ENCODE data around the gene ABITRAM. TPM values are rescaled to one million over a fixed set of nuclear protein-coding genes. Genes with fewer than 3 reads are reported as not detected.
"Not testable (repeated sequence)": the region's sequence is repeated elsewhere in the genome, so short reads cannot be mapped to it uniquely, and the experiment has no call there.

The ABITRAM gene
- 6.3 TPM for total RNA-seq
- polyA plus RNA-seq (ENCODE audit: insufficient read depth in 1 of 8, insufficient read length in 8 of 8, low replicate concordance in 1 of 8): 10 to 100 TPM in 7 of 8 donors, 1 to 10 TPM in 1; 9.1 to 13.4 (median 12.5) TPM
- long read RNA-seq, donor 1, partial matches to known transcripts: 0 of 3 reads
- long read RNA-seq, donor 1, other reads (novel, unspliced or antisense): 0 of 3 reads
- long read RNA-seq, donor 2: 0 reads
- long read RNA-seq, donor 3, partial matches to known transcripts: 16 of 28 reads
- long read RNA-seq, donor 3, other reads (novel, unspliced or antisense): 7 of 28 reads
- long read RNA-seq, donor 4, partial matches to known transcripts: 13 of 16 reads
- long read RNA-seq, donor 4, other reads (novel, unspliced or antisense): 0 of 16 reads
- long read RNA-seq, donor 5, transcript FAM206A-201 (6 exons, 2,134 nt): major isoform, 7 of 140 reads
- long read RNA-seq, donor 5, partial matches to known transcripts: 118 of 140 reads
- long read RNA-seq, donor 5, other reads (novel, unspliced or antisense): 14 of 140 reads
- long read RNA-seq, donor 6, transcript FAM206A-201 (6 exons, 2,134 nt): major isoform, 10 of 64 reads
- long read RNA-seq, donor 6, partial matches to known transcripts: 38 of 64 reads
- long read RNA-seq, donor 6, other reads (novel, unspliced or antisense): 10 of 64 reads
- long read RNA-seq, donor 7, partial matches to known transcripts: 0 of 3 reads
- long read RNA-seq, donor 7, other reads (novel, unspliced or antisense): 0 of 3 reads
- long read RNA-seq, donor 8, partial matches to known transcripts: 0 of 3 reads
- long read RNA-seq, donor 8, other reads (novel, unspliced or antisense): 0 of 3 reads
- long read RNA-seq, donor 9, partial matches to known transcripts: 53 of 53 reads
- long read RNA-seq, donor 9, other reads (novel, unspliced or antisense): 0 of 53 reads
- long read RNA-seq, donor 10, transcript FAM206A-201 (6 exons, 2,134 nt): major isoform, 13 of 73 reads
- long read RNA-seq, donor 10, partial matches to known transcripts: 34 of 73 reads
- long read RNA-seq, donor 10, other reads (novel, unspliced or antisense): 26 of 73 reads
- long read RNA-seq, donor 11, partial matches to known transcripts: 40 of 49 reads
- long read RNA-seq, donor 11, other reads (novel, unspliced or antisense): 8 of 49 reads

GRCh38 chr9:108934323-108934893, at the start of gene ABITRAM:
Gene ABITRAM (plus strand): TSS chr9:108934400. CDS start chr9:108934487, 87 bp downstream.
- peaks cover 13% of the 10 kb centered on the region for H3K4me1 ChIP-seq (ENCODE audit: control insufficient read depth, insufficient read depth, low read length)
- H3K27ac ChIP-seq (ENCODE audit: low read length): peak within 1 kb of the TSS; percentile 88
- 0% methylated on average over 41 of the region's 47 CpGs for WGBS (ENCODE audit: insufficient coverage)
- no peaks in the 10 kb centered on the region for H3K9me3 ChIP-seq (replicated peaks; ENCODE audit: control insufficient read depth, low read depth, low read length)
- H3K36me3 ChIP-seq (ENCODE audit: control insufficient read depth, insufficient read depth, low read length): peaks cover 3% of the 10 kb centered on the region
- H3K27me3 ChIP-seq (ENCODE audit: control insufficient read depth, insufficient read depth, low read length): peaks cover 3% of the 10 kb centered on the region
- peak; percentile 94 for DNase-seq
- H3K4me3 ChIP-seq (ENCODE audit: low read length): peak within 1 kb of the TSS; percentile 97

- no peak for DNase-seq
- Histone ChIP-seq H3K4me1 (ENCODE audit: control insufficient read depth, insufficient read depth, low read length) (no peaks in the 10 kb centered on the region), H3K27me3 (ENCODE audit: control insufficient read depth, insufficient read depth, low read length) (no peaks in the 10 kb centered on the region), H3K9me3 (replicated peaks; ENCODE audit: control insufficient read depth, low read depth, low read length) (no peaks in the 10 kb centered on the region), H3K36me3 (ENCODE audit: control insufficient read depth, insufficient read depth, low read length) (peaks cover 44% of the 10 kb centered on the region), H3K27ac (ENCODE audit: low read length) (no peak overlapping the region), H3K4me3 (ENCODE audit: low read length) (no peak overlapping the region)
- WGBS (ENCODE audit: insufficient coverage): no CpG with 5 or more reads among the region's 3 CpGs
These were observed 49.5 kb upstream of the ABITRAM start for GRCh38 chr9:108884701-108885100.

- H3K27ac ChIP-seq (ENCODE audit: low read length): no peak overlapping the region
- no peaks in the 10 kb centered on the region for H3K27me3 ChIP-seq (ENCODE audit: control insufficient read depth, insufficient read depth, low read length)
- no CpG with 5 or more reads among the region's 1 CpG for WGBS (ENCODE audit: insufficient coverage)
- peaks cover 43% of the 10 kb centered on the region for H3K36me3 ChIP-seq (ENCODE audit: control insufficient read depth, insufficient read depth, low read length)
- H3K4me1 ChIP-seq (ENCODE audit: control insufficient read depth, insufficient read depth, low read length): no peaks in the 10 kb centered on the region
- no peak overlapping the region for H3K4me3 ChIP-seq (ENCODE audit: low read length)
- H3K9me3 ChIP-seq (replicated peaks; ENCODE audit: control insufficient read depth, low read depth, low read length): no peaks in the 10 kb centered on the region
- DNase-seq: peak; percentile 12
These were observed 48.4 kb upstream of the ABITRAM start for GRCh38 chr9:108885643-108886348.

GRCh38 chr9:108886594-108887271, 47.5 kb upstream of the ABITRAM start:
- not testable (repeated sequence) for H3K9me3 ChIP-seq (replicated peaks; ENCODE audit: control insufficient read depth, low read depth, low read length); H3K4me1 ChIP-seq (ENCODE audit: control insufficient read depth, insufficient read depth, low read length); H3K27me3 ChIP-seq (ENCODE audit: control insufficient read depth, insufficient read depth, low read length); H3K27ac ChIP-seq (ENCODE audit: low read length); H3K4me3 ChIP-seq (ENCODE audit: low read length)
- peaks cover 50% of the 10 kb centered on the region for H3K36me3 ChIP-seq (ENCODE audit: control insufficient read depth, insufficient read depth, low read length)
- WGBS (ENCODE audit: insufficient coverage): 65% methylated on average over 2 of the region's 3 CpGs
- DNase-seq: peak; percentile 6

GRCh38 chr9:108889649-108890067, 44.5 kb upstream of the ABITRAM start:
- no peaks in the 10 kb centered on the region for H3K9me3 ChIP-seq (replicated peaks; ENCODE audit: control insufficient read depth, low read depth, low read length)
- DNase-seq: no peak
- H3K27ac ChIP-seq (ENCODE audit: low read length): no peak overlapping the region
- no peaks in the 10 kb centered on the region for H3K4me1 ChIP-seq (ENCODE audit: control insufficient read depth, insufficient read depth, low read length)
- peaks cover 56% of the 10 kb centered on the region for H3K36me3 ChIP-seq (ENCODE audit: control insufficient read depth, insufficient read depth, low read length)
- no peak overlapping the region for H3K4me3 ChIP-seq (ENCODE audit: low read length)
- H3K27me3 ChIP-seq (ENCODE audit: control insufficient read depth, insufficient read depth, low read length): no peaks in the 10 kb centered on the region
- 100% methylated on average over 1 of the region's 4 CpGs for WGBS (ENCODE audit: insufficient coverage)

GRCh38 chr9:108894225-108894997, 39.8 kb upstream of the ABITRAM start:
- Histone ChIP-seq H3K27ac (ENCODE audit: low read length) (no peak overlapping the region), H3K9me3 (replicated peaks; ENCODE audit: control insufficient read depth, low read depth, low read length) (no peaks in the 10 kb centered on the region), H3K4me3 (ENCODE audit: low read length) (no peak overlapping the region), H3K4me1 (ENCODE audit: control insufficient read depth, insufficient read depth, low read length) (no peaks in the 10 kb centered on the region), H3K36me3 (ENCODE audit: control insufficient read depth, insufficient read depth, low read length) (peaks cover 61% of the 10 kb centered on the region), H3K27me3 (ENCODE audit: control insufficient read depth, insufficient read depth, low read length) (no peaks in the 10 kb centered on the region)
- WGBS (ENCODE audit: insufficient coverage): 83% methylated on average over 1 of the region's 4 CpGs
- DNase-seq: no peak

GRCh38 chr9:108897324-108898096, 36.7 kb upstream of the ABITRAM start:
- Histone ChIP-seq H3K4me1 (ENCODE audit: control insufficient read depth, insufficient read depth, low read length) (no peaks in the 10 kb centered on the region), H3K27me3 (ENCODE audit: control insufficient read depth, insufficient read depth, low read length) (no peaks in the 10 kb centered on the region), H3K36me3 (ENCODE audit: control insufficient read depth, insufficient read depth, low read length) (peaks cover 56% of the 10 kb centered on the region), H3K9me3 (replicated peaks; ENCODE audit: control insufficient read depth, low read depth, low read length) (no peaks in the 10 kb centered on the region), H3K27ac (ENCODE audit: low read length) (no peak overlapping the region), H3K4me3 (ENCODE audit: low read length) (no peak overlapping the region)
- no CpG with 5 or more reads among the region's 2 CpGs for WGBS (ENCODE audit: insufficient coverage)
- DNase-seq: no peak

GRCh38 chr9:108899023-108899695, 35.0 kb upstream of the ABITRAM start:
- DNase-seq; H3K4me3 ChIP-seq (ENCODE audit: low read length); H3K9me3 ChIP-seq (replicated peaks; ENCODE audit: control insufficient read depth, low read depth, low read length); H3K27ac ChIP-seq (ENCODE audit: low read length); H3K4me1 ChIP-seq (ENCODE audit: control insufficient read depth, insufficient read depth, low read length); H3K27me3 ChIP-seq (ENCODE audit: control insufficient read depth, insufficient read depth, low read length): not testable (repeated sequence)
- H3K36me3 ChIP-seq (ENCODE audit: control insufficient read depth, insufficient read depth, low read length): peaks cover 47% of the 10 kb centered on the region
- WGBS (ENCODE audit: insufficient coverage): no CpG with 5 or more reads among the region's 8 CpGs

All from muscle of leg (tissue), 16 donors.